KBM-7 (cell line): ENCODE measurements around the gene CLDN8.

Experiments used
- DNase-seq: peaks from one replicate; pipeline ENCODE4 v3.0.0-alpha.2; 2015
- in situ Hi-C: fragments of 300-500 bp; cut with MboI; formaldehyde crosslinking; loops from 2 replicates; pipeline ENCODE4 v1.14.3; 2020; ENCODE audit warnings: low sequenced_read_pairs, low pct_unique_long_range_greater_than_20kb, mixed read lengths

The CLDN8 gene

DNA sequence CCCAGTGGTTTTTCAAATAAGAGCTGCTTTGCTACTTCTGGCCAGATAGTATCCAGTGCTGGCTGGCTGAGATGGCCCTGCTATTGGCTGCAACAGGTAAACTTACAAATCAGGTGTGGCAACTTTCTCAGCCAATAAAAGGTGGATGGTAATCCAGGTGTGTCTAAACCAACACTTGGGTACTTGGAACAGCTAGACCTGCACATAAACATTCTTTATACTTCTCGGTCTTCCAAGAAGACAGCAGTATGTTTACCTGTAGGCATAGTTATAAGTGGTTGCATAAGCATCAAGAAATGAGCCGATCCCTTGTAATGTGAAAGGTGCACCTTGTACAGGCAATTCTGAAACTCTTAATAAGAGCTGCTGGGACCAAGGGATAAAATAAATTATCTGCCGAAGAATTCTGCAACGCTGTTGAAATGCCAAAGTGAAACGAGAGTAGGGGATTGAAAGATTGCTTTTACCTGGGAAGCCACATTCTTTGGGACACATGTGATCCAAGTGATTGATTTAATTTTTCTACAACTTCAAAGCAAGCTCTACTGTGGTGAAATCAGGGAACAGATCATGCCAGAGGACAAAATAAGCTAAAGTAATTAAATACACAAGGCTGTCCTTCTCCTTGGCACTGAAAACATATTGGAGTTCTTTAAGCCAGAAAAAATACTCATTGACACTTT is at the start of gene CLDN8:
CLDN8 (minus strand) TSS at position 57 of the 683 bp plus-strand sequence. CDS start 172 bp downstream, outside the sequence.
- no peak for DNase-seq
- in situ Hi-C loops: no loop called here

- in situ Hi-C loops: no loop called here
- DNase-seq: peak; percentile 7
Observed at GRCh38 chr21:30257773-30258172, 41.9 kb upstream of the CLDN8 start.

DNA sequence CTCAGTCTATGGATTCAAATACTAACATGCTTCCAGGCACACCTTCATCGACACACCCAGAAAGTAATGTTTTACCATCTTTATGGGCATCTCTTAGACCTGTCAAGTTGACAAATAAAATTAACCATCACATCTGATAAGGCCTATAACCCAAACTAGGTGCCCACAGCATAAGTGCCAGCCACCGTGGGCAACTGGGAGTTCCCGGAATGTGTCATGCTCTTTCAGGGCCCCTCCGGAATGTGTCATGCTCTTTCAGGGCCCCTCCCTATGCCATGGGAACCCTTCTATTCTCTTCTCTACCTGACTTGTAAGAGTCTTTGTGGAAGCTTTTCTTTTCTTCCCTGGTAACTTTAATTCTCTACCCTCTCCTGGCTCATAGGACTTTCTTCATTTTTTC is 40.2 kb upstream of the CLDN8 start:
- DNase-seq: no peak
- in situ Hi-C loops: no loop called here

GRCh38 chr21:30255679-30256078 is 39.8 kb upstream of the CLDN8 start:
- DNase-seq: no peak
- in situ Hi-C loops: no loop called here

GRCh38 chr21:30251781-30252180 is 35.9 kb upstream of the CLDN8 start:
- no peak for DNase-seq
- in situ Hi-C loops: no loop called here

GRCh38 chr21:30249936-30250335 is 34.0 kb upstream of the CLDN8 start:
- in situ Hi-C loops: no loop called here
- DNase-seq: no peak

DNA sequence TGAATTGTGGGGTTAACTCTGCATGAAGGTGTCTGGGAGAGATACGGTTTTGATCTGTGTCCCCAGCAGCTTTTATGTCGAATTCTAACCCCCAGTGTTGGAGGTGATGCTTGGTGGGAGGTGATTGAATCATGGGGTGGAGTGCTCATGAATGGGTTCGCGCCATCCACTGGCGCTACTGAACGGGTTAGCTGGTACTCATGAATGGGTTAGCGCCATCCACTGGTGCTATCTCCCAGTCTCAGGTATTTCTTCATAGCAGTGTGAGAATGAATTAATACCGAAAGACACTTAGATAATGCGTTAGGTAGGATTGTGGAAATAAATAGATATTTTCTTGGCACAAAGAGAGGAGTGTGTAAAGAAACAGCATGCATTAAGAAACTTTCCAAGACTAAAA is 32.9 kb upstream of the CLDN8 start:
- in situ Hi-C loops: no loop called here
- DNase-seq: no peak

GRCh38 chr21:30245061-30245460 is 29.2 kb upstream of the CLDN8 start:
- no peak for DNase-seq
- in situ Hi-C loops: no loop called here

GRCh38 chr21:30243691-30244090 is 27.8 kb upstream of the CLDN8 start:
- in situ Hi-C loops: no loop called here
- no peak for DNase-seq

GRCh38 chr21:30240661-30241060 is 24.8 kb upstream of the CLDN8 start:
- no peak for DNase-seq
- in situ Hi-C loops: no loop called here

DNA sequence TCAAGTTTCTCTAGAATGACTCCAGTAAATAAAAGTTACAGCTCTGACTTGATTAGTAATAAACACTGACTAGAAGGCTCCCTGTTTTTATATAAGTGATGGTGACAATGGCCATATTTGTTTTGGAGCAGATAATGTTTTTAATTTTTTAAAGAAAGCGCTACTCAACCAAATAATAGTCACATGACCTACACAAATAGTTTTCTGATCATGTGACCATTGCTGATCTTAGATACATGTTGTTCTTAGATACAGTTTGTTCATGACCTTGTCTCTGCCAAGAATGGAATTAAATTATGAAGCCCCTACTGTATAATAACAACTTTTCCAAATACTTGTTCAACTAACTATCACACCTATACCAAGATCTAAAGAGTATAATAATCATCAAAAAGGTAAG is 22.3 kb upstream of the CLDN8 start:
- DNase-seq: no peak
- in situ Hi-C loops: no loop called here

DNA sequence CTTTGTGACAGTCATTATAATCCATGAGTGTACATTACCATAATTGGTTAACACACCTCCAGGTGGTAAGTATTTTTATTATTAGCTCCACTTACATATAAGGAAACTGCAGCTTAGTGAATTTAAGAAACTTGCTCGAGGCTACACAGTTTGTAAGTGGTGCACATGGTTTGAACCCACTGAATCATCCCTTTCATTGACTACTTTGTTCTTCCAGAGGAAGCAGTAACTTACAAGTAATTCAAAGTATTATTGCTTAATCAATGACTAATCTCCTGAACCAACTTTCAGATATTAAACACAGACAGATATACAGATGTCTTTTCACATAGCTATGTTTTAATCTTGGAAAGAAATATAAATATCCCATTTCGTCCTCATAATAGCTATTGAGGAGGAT is 18.7 kb upstream of the CLDN8 start:
- in situ Hi-C loops: no loop called here

DNA sequence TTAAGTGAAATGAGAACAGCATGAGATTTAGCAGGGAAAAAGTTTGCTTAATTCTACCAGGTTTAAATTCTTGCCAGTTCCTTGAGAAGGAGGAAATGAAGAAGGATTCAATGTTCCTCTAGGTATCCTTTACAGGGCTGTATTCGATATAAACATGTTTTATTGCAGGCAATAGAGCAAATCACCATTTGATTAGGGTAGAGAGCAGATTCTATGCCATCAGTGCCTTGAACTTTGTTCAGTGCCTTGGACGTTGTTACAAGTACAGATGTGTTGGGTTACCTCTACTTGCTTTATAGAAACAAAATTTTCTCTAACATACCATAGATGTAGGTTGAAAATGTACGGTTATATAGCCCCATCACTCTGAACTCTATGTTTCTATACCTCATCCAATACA is 18.2 kb upstream of the CLDN8 start:
- in situ Hi-C loops: no loop called here
- no peak for DNase-seq

More for the DNA sequence above, 18.7 kb upstream of the CLDN8 start:
- no peak for DNase-seq

DNA sequence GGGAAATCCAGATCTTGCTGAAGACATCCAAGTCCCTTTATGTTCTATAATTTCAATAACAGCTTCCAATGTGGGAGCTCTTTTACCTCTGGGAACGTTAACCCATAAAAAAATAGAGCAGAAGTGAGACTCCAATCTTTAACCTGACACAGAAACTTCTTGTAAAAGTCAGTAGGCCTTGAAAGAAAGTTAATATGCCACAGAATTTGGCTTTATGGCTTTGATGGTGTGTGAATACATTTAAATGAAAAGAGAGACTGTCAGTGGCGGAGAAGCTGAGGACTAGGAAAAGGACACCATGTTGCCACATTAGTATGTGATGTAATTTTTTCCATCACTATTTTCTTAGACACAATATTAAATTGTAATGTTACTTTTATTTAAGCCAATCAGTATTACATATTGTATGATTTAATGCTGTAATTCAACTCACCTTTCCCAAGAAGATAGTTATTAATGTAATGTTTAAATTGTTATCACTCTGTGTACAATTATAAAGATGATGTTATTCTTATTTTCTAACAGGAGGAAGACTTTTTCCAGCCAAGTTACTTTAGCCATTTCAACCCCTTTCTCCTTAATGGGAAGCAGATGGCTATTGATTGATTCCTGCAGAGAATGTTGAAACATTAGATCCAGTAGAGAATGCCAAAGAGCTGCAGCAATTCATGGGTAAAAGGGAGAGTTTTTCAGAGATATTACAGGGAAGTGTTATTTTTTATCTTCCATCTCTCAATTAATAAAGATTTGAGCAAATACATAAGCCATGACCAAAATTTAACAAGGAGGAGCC is 17.5 kb upstream of the CLDN8 start:
- in situ Hi-C loops: no loop called here
- DNase-seq: no peak

DNA sequence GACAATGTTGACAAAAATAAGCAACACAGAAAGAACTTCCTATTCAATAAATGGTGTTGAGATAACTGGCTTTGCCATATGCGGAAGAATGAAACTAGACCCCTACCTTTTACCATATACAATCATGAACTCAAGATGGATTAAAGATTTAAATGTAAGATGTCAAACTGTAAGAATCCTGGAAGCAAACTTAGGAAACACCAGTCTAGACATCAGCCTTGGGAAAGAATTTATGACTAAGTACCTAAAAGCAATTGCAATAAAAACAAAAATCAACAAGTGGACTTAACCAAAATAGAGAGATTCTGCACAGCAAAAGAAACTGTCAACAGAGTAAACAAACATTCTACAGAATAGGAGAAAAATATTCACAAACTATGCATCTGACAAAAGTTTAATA is 16.1 kb upstream of the CLDN8 start:
- no peak for DNase-seq
- in situ Hi-C loops: no loop called here

DNA sequence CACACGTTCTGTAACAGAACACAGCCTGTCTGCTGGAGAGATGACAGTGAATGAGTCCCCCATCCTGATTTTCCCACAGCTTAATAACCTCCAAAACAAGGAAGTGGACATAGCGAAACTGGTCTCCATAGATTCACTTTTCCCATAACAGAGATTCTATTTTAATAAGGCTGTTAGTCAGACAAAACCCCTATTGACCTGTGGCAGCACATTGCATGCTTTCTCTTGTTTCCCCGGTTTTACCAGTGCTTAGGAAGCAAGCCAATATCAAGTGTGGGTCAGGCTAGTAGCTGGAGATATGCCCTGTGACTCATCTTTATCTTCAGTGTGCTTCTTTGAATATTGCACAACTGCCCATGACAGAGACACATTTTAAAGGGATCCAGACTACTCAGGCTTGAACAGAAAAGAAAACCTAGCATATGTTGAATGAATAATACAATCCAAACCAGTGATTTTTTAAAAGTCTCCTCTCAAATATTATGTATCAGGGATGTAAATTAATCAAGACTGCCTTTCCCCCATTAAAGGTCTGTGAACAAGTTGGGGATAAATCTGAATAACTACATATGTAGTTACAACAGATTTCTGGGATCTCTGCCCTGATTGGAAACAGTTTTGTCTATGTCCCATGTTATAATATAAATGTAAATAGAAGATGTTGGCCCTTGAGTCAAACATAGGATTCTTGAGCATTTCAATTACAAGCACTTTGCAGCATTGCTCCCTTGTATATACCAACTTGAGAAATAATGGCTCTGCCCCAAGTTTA is 11.9 kb upstream of the CLDN8 start:
- DNase-seq: peak; percentile 1
- in situ Hi-C loops: no loop called here

- in situ Hi-C loops: no loop called here
- no peak for DNase-seq
Observed at GRCh38 chr21:30227128-30227527, 11.2 kb upstream of the CLDN8 start.

- no peak for DNase-seq
- in situ Hi-C loops: no loop called here
Observed at GRCh38 chr21:30223596-30223995, 7.7 kb upstream of the CLDN8 start.

DNA sequence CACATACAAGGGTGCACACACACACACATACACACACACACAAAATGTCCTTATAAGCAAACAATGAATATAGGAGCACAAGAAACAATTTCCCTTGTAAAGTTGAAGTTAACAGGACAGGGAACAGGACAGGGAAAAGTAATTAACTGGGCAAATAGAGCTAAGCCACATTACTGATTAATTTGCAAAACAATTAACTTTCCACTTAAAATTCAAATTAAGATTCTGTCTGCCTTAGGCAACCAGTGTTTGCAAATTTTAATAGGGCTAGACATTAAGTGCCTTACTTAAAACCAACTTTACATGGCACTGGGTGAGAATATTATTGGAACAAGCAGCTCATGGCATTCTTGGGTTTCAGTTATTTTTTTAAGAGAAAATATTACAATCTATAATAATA is 6.8 kb upstream of the CLDN8 start:
- DNase-seq: no peak
- in situ Hi-C loops: no loop called here

GRCh38 chr21:30211071-30211470 is 4.8 kb downstream of the CLDN8 start:
- in situ Hi-C loops: no loop called here
- no peak for DNase-seq
